Panc1 (cell line): ENCODE measurements around the gene TSSK3.

Experiments used
- CTCF ChIP-seq: fragments of 450-650 bp; IDR thresholded peaks from 2 replicates; pipeline ENCODE4 v1.5.1; 2017; ENCODE audit warnings: mild to moderate bottlenecking
- POLR2AphosphoS5 ChIP-seq: IDR thresholded peaks from 2 replicates; pipeline ENCODE4 v1.6.1; 2012; ENCODE audit warnings: mild to moderate bottlenecking, low read depth, low read length, moderate library complexity
- TCF7L2 ChIP-seq: IDR thresholded peaks from 2 replicates; pipeline ENCODE4 v1.6.1; 2011; ENCODE audit warnings: mild to moderate bottlenecking, low read depth, low read length, inconsistent platforms

GRCh38 chr1:32377541-32378220, 15.3 kb downstream of the TSSK3 start:
- TF ChIP-seq CTCF (no peak), POLR2AphosphoS5 (no peak), TCF7L2 (no peak)
